ENCODE data around the gene MICAL2. TPM values are rescaled to one million over a fixed set of nuclear protein-coding genes. Genes with fewer than 3 reads are reported as not detected.
A peak's percentile ranks its signal among the peaks of the same experiment; 100 is the strongest.

Gene MICAL2
- total and polyA plus RNA-seq, 12 donors = 8.4 to 80.5 (median 34.1) TPM

- no peaks in the 10 kb centered on the region for H3K9me3 ChIP-seq (replicated peaks in 1 of 3)
- H3K27me3 ChIP-seq = no peaks in the 10 kb centered on the region
- H3K4me1 ChIP-seq (replicated peaks in 1 of 2) = no peaks in the 10 kb centered on the region
- TF ChIP-seq, protein P1, sequence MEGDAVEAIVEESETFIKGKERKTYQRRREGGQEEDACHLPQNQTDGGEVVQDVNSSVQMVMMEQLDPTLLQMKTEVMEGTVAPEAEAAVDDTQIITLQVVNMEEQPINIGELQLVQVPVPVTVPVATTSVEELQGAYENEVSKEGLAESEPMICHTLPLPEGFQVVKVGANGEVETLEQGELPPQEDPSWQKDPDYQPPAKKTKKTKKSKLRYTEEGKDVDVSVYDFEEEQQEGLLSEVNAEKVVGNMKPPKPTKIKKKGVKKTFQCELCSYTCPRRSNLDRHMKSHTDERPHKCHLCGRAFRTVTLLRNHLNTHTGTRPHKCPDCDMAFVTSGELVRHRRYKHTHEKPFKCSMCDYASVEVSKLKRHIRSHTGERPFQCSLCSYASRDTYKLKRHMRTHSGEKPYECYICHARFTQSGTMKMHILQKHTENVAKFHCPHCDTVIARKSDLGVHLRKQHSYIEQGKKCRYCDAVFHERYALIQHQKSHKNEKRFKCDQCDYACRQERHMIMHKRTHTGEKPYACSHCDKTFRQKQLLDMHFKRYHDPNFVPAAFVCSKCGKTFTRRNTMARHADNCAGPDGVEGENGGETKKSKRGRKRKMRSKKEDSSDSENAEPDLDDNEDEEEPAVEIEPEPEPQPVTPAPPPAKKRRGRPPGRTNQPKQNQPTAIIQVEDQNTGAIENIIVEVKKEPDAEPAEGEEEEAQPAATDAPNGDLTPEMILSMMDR (IDR thresholded peaks at IDR 0.05) = no peak
- no peak for TF ChIP-seq POLR2A (IDR thresholded peaks at IDR 0.05)
- no peak for DNase-seq
- intact Hi-C loops (cut with DNase I) = no loop called here
- no peak overlapping the region for H3K4me3 ChIP-seq
- no peak overlapping the region for H3K27ac ChIP-seq
- 80 to 86% (median 81%) methylated on average over 8 of the region's 8 CpGs for WGBS, 4 donors
- no peaks in the 10 kb centered on the region for H3K36me3 ChIP-seq (replicated peaks in 1 of 2)
These were observed 70.1 kb downstream of the MICAL2 start for GRCh38 chr11:12180257-12181205.

- no peak for DNase-seq
- intact Hi-C loops (cut with DNase I) = no loop called here
- H3K4me1 ChIP-seq (replicated peaks in 1 of 2) = no peaks in the 10 kb centered on the region
- H3K27ac ChIP-seq = peak overlapping the region in 2 of 5 donors; percentile 42 to 47
- H3K4me3 ChIP-seq = no peak overlapping the region
- no peaks in the 10 kb centered on the region for H3K27me3 ChIP-seq
- TF ChIP-seq, protein P1 (IDR thresholded peaks at IDR 0.05) = no peak
- no peak for TF ChIP-seq POLR2A (IDR thresholded peaks at IDR 0.05)
- H3K36me3 ChIP-seq (replicated peaks in 1 of 2) = no peaks in the 10 kb centered on the region
- H3K9me3 ChIP-seq (replicated peaks in 1 of 3) = no peaks in the 10 kb centered on the region
- 75 to 84% (median 78%) methylated on average over 8 of the region's 8 CpGs for WGBS, 4 donors
These were observed 71.9 kb downstream of the MICAL2 start for GRCh38 chr11:12182302-12182675.

DNA sequence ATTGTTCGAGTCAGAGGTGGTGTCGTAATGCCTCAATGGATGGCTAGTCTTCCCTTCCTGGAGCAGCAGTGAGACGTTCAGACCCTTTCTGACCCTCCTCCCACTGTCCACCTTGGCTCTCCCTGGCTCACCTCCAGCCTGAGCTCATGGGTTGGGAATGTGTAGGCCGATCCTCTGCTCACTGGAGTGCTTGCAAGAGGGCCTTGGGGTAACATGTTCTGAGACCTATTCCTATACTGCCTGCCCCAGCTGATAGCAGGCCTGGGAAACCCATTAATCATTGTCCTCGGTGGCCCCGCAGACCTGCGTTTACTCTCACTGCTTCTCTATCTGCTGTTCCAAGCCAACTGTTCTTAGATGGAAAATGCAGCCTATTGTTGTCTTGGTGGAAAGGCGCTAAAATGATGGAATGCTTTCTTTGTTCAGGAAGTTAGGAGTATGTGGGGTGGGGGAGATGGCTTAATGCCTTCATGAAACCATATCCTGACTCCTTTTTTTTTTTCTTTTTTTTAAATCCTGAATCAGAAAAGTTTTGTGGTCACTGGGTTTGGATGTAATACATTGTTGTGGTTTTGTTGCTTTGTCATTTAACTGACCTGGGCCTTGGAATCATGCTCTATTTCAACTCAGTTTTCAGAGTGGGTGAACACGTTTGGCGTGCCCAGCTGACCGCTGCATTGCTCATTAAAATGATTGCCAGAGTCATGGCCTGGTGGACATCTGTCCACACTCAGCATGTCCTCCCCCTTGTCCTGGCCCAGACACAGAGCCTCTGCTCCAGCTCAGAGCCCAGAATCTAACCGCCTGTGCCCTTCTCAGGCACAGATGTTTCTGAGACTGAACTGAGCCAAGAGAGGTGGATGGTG is 72.5 kb downstream of the MICAL2 start:
- Histone ChIP-seq H3K27ac (peak overlapping the region in 2 of 5 donors; percentile 42 to 60), H3K4me1 (replicated peaks in 1 of 2) (no peaks in the 10 kb centered on the region), H3K9me3 (replicated peaks in 1 of 3) (no peaks in the 10 kb centered on the region), H3K36me3 (replicated peaks in 1 of 2) (no peaks in the 10 kb centered on the region), H3K27me3 (no peaks in the 10 kb centered on the region), H3K4me3 (no peak overlapping the region)
- intact Hi-C loops (cut with DNase I) = no loop called here
- 63 to 73% (median 67%) methylated on average over 10 to 12 of the region's 12 CpGs for WGBS, 4 donors
- peak in 1 of 7 donors; percentile 25 for DNase-seq
- TF ChIP-seq POLR2A (IDR thresholded peaks at IDR 0.05) = no peak
- TF ChIP-seq, protein P1 (IDR thresholded peaks at IDR 0.05) = no peak
